ENCODE data around the gene DHCR24.

DNA sequence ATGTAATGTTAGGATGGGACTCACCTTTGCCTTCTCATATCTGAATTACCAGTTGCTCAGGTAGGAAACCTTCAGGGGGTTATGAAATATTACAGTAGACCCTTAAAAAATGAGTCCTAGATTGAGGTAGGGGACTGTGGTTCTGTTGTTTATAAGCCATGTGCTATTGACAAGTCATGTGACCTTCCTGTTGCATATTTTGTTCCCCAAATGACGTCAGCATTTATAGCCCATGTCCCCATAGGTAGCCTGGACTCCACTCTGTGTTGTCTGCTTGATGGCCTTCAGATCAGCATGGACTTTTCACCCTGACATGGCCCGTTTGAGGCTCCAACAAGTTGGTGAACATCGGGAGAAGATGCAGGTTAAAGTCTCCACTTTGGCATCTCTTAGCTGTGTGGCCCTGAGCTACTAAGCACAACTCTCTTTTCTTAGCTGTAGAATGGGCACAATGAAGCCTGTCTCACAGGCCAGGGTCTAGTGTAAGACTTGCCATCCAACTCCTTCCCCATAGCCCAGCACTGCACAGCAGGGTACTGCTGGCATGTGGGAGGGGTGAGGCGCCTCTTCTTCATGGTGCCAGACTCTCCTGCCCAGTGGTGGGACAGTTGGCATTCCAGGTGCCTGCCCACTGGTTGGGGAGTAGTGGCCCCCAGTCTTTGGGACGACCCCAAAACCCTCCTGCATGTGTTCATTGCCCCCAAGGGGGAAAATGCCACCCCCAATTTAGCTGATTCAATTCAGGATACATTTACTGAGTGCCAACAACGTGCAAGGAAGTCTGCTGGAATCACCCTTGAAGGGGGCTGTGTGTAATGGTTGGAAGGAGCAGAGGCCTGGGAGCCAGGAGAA is 49.8 kb downstream of the DHCR24 start:
- no peak for TF ChIP-seq POLR2AphosphoS5 (IDR thresholded peaks at IDR 0.05)
- TF ChIP-seq POLR2A (IDR thresholded peaks at IDR 0.05): no peak
- no peak for TF ChIP-seq CTCF (IDR thresholded peaks at IDR 0.05)
